GM06990 (cell line): ENCODE results near the gene RAPGEF5.

Experiments
- DNase-seq: peaks from one replicate; pipeline ENCODE4 v3.0.0-alpha.2; 2011; ENCODE audit not compliant: insufficient read length; ENCODE audit errors: extremely low read depth
- H3K27me3 ChIP-seq: replicated peaks from 2 replicates; pipeline ENCODE4 v1.6.0; 2011; ENCODE audit warnings: low read length; ENCODE audit not compliant: control insufficient read depth, insufficient read depth
- H3K36me3 ChIP-seq: 2 replicates; pipeline ENCODE4 v1.5.1; 2011; ENCODE audit warnings: low read length; ENCODE audit not compliant: control insufficient read depth, insufficient read depth
- H3K4me3 ChIP-seq: replicated peaks from 2 replicates; pipeline ENCODE4 v1.5.1; 2011; ENCODE audit warnings: low read depth, mild to moderate bottlenecking, control low read depth, low read length
- TF ChIP-seq, protein P1 (sequence below): IDR thresholded peaks from 2 replicates; pipeline ENCODE4 v1.5.1; 2011; ENCODE audit warnings: low read length, control low read depth, mild to moderate bottlenecking, inconsistent platforms; ENCODE audit not compliant: insufficient read depth, poor library complexity, severe bottlenecking

The RAPGEF5 gene

DNA sequence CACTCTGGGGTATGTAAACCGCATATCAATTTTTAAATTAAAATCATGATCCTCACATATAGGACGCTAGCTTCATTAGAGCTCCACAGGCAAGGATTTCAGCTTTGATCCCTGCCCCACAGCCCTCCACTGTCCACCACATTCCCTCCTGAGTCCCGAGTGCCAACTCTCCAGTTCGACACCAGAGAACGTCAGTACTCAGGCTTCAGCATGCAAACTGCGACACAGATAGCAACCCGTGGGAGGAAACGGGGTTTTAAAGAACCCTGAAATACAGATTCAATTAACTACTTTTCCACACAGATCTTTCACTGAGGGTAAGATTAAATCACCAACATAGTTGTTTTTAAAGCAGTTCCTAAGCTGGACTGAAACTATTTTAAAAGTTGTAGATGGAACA lies 26.1 kb downstream of the RAPGEF5 start:
- Histone ChIP-seq H3K27me3 (no peaks in the 10 kb centered on the region), H3K36me3 (no peaks in the 10 kb centered on the region), H3K4me3 (no peak overlapping the region)
- TF ChIP-seq, protein P1, sequence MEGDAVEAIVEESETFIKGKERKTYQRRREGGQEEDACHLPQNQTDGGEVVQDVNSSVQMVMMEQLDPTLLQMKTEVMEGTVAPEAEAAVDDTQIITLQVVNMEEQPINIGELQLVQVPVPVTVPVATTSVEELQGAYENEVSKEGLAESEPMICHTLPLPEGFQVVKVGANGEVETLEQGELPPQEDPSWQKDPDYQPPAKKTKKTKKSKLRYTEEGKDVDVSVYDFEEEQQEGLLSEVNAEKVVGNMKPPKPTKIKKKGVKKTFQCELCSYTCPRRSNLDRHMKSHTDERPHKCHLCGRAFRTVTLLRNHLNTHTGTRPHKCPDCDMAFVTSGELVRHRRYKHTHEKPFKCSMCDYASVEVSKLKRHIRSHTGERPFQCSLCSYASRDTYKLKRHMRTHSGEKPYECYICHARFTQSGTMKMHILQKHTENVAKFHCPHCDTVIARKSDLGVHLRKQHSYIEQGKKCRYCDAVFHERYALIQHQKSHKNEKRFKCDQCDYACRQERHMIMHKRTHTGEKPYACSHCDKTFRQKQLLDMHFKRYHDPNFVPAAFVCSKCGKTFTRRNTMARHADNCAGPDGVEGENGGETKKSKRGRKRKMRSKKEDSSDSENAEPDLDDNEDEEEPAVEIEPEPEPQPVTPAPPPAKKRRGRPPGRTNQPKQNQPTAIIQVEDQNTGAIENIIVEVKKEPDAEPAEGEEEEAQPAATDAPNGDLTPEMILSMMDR = no peak
- DNase-seq = no peak

DNA sequence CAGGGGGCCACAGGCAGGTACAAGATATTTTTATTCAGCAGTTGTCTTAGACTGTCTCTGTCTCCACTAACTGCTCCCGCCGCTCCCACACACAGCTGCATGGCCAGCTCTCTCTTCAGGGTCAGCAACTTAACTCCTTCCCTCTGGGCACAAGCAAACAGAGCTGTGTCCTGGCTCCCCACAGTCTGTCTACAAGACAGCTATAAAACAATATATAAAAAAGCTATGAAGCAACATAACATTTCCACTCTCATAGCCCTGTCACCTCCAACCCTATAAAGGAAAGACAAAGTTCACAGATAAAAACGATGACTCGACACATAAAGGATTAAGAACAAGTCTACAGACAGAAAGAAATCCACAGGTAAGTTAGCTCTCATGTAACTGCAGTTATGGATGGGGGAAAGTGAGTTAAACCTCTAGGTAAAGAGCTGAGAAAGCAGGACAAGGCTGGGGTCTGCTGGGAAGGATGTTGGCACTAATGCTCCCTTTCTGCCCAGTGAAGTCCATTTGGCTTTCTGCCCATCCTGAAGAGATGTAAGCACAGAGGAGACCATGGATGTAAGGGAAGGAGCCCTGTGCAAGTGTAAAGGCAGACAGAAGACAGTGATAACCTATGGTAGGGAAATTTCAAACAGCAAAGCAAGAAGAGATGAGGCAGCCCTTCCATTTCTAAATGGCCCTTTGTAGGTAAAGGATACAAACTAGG lies 27.0 kb downstream of the RAPGEF5 start:
- no peaks in the 10 kb centered on the region for H3K36me3 ChIP-seq
- no peak for DNase-seq
- H3K4me3 ChIP-seq = no peak overlapping the region
- H3K27me3 ChIP-seq = no peaks in the 10 kb centered on the region
- TF ChIP-seq, protein P1 = no peak

DNA sequence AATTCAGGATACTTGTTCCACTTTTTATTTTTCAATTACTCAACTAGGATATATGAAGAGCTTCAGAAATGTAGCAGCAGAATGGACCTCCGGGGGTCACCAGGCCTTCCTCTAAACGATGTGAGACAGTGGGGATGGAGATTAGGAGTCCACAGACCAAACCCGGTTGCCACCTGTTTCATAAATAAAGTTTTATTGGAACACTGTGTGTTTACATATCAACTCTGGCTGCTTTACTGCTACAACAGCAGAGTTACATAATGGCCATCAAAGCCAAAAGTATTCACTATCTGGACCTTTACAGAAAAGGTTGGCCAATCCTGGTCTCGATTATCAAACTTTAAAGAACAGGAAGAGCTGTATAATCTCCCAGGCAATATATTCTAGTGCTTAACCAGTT lies 30.8 kb downstream of the RAPGEF5 start:
- no peak for DNase-seq
- TF ChIP-seq, protein P1 = no peak
- Histone ChIP-seq H3K27me3 (no peaks in the 10 kb centered on the region), H3K36me3 (no peaks in the 10 kb centered on the region), H3K4me3 (no peak overlapping the region)

DNA sequence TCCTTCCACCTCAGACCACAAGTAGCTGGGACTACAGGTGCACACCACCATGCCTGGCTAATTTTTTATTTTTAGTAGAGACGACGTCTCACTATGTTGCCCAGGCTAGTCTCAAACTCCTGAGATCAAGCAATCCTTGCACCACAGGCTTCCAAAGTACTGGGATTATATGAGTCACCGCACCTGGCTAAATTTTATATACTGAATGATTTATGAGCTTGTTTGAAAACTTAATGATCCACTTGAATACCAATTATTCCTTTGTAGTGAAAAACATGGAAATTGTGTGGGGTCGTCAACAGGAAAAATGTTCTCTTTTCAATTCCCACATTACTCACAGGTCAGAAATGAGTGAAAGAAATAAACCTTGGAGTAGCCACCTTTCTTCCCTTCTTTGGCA lies 31.3 kb downstream of the RAPGEF5 start:
- H3K36me3 ChIP-seq = no peaks in the 10 kb centered on the region
- DNase-seq = no peak
- TF ChIP-seq, protein P1 = no peak
- H3K4me3 ChIP-seq = no peak overlapping the region
- H3K27me3 ChIP-seq = no peaks in the 10 kb centered on the region

DNA sequence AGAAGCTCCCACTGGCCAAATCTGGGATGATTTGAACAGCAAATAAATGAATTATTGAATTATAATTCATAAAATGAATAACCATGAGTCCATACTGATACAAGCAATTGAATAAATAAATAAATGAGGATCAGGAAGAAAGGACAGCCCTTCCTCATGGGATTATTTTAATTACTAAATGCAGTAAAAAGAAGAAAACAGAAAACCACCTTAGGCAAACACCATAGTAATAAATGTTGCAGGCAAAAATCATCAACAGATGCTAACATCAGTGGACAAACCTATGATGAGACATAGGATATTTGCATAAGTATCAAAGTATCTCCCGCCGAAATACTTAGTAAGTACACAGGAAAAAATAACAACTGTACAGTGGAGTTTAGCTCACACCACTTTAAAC lies 33.2 kb downstream of the RAPGEF5 start:
- Histone ChIP-seq H3K4me3 (no peak overlapping the region), H3K36me3 (no peaks in the 10 kb centered on the region), H3K27me3 (no peaks in the 10 kb centered on the region)
- TF ChIP-seq, protein P1 = no peak
- DNase-seq = no peak

DNA sequence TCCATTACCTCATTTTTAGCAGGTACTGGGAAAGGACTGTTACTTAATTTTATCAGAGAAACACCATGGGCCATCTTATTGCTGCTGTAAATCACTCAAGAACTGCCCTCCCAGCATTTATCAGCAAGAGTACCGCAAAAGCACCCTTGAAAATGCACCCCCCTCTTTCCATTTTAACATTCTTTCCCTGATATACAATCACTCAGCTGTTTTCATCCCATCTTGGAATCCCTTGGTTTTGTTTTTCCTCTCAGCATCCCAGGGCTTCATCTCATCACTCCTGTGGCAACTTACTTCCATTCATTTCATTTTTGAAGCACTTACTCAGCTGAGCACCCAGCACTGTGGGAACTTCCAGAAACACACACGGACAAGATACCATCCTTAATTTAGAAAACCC lies 36.5 kb downstream of the RAPGEF5 start:
- TF ChIP-seq, protein P1 = no peak
- no peaks in the 10 kb centered on the region for H3K36me3 ChIP-seq
- H3K27me3 ChIP-seq = no peaks in the 10 kb centered on the region
- no peak overlapping the region for H3K4me3 ChIP-seq
- DNase-seq = no peak
